H1 (cell line): ENCODE measurements around the gene TMEM164. TPM values are rescaled to one million over a fixed set of nuclear protein-coding genes. Genes with fewer than 3 reads are reported as not detected.

ENCODE experiments used
- CTCF ChIA-PET: fragments of 300-600 bp; sonication (Branson Sonifier 250); formaldehyde crosslinking; loops from one replicate; lab custom pipeline; 2021; ENCODE audit not compliant: partially characterized antibody; lab: Charles Lee
- POLR2A ChIA-PET: fragments of 300-600 bp; sonication (Branson Sonifier 250); formaldehyde crosslinking; loops from one replicate; lab custom pipeline; 2021; ENCODE audit warnings: inconsistent platforms; ENCODE audit not compliant: partially characterized antibody; lab: Charles Lee
- DNase-seq, 2 experiments: peaks; one replicate each; pipeline versions ENCODE4 v3.0.0 to v3.0.0-alpha.2; 2010 to 2022; ENCODE audit warnings: low spot score in 2 of 2, low read depth in 1 of 2, mixed read lengths in 1 of 2
- FAIRE-seq: peaks from 2 replicates; lab custom pipeline; 2011; peaks lifted over from hg19 to GRCh38; lab: Jason Lieb, UNC
- H2AFZ ChIP-seq: 2 replicates; pipeline ENCODE4 v1.8.1; 2012; ENCODE audit warnings: low read length, inconsistent platforms
- H2AK5ac ChIP-seq: 2 replicates; pipeline ENCODE4 v1.6.1; 2013; ENCODE audit warnings: low read depth, low read length
- H2BK120ac ChIP-seq: replicated peaks from 2 replicates; pipeline ENCODE3; 2013; ENCODE audit warnings: low read depth, low read length, inconsistent platforms
- H2BK12ac ChIP-seq: 2 replicates; pipeline ENCODE4 v1.6.1; 2013; ENCODE audit warnings: low read depth, low read length
- H2BK15ac ChIP-seq: 2 replicates; pipeline ENCODE4 v1.6.1; 2013; ENCODE audit warnings: low read length
- H2BK20ac ChIP-seq: 2 replicates; pipeline ENCODE4 v1.6.1; 2013; ENCODE audit warnings: low read length
- H2BK5ac ChIP-seq: 2 replicates; pipeline ENCODE4 v1.6.1; 2013; ENCODE audit warnings: low read depth, low read length
- H3K14ac ChIP-seq: 2 replicates; pipeline ENCODE4 v1.6.1; 2013; ENCODE audit warnings: inconsistent platforms; ENCODE audit not compliant: insufficient read length
- H3K18ac ChIP-seq: 2 replicates; pipeline ENCODE4 v1.6.1; 2013; ENCODE audit warnings: low read length; ENCODE audit errors: extremely low read depth
- H3K23ac ChIP-seq: 2 replicates; pipeline ENCODE4 v1.6.1; 2013; ENCODE audit warnings: inconsistent platforms; ENCODE audit not compliant: insufficient read length
- H3K23me2 ChIP-seq: 2 replicates; pipeline ENCODE4 v1.6.1; 2013; ENCODE audit warnings: low read depth, low read length
- H3K27ac ChIP-seq: 2 replicates; pipeline ENCODE4 v1.6.1; 2011; ENCODE audit warnings: low read depth, low read length, inconsistent platforms
- H3K27me3 ChIP-seq, 4 experiments: replicated peaks in 1 of 4; 1 replicate in 1 of 4; 2 replicates in 3 of 4; pipeline versions ENCODE4 v1.6.1 to v1.8.1; 2011 to 2013; ENCODE audit warnings: low read length in 3 of 4, mild to moderate bottlenecking in 3 of 4, inconsistent platforms in 2 of 4, mixed read lengths in 2 of 4, moderate library complexity in 1 of 4; ENCODE audit not compliant: control insufficient read depth in 3 of 4, insufficient read depth in 3 of 4; ENCODE audit errors: extremely low read depth in 1 of 4
- H3K36me3 ChIP-seq, 4 experiments: 2 replicates each; pipeline versions ENCODE4 v1.6.1 to v1.8.1; 2011 to 2013; ENCODE audit warnings: mild to moderate bottlenecking in 4 of 4, low read length in 3 of 4, moderate library complexity in 2 of 4, control low read depth in 1 of 4, inconsistent platforms in 1 of 4; ENCODE audit not compliant: insufficient read depth in 4 of 4, control insufficient read depth in 2 of 4
- H3K4ac ChIP-seq: replicated peaks from 2 replicates; pipeline ENCODE3; 2013; ENCODE audit warnings: low read length, low read depth, mixed read lengths, inconsistent platforms; ENCODE audit not compliant: insufficient read length
- H3K4me1 ChIP-seq, 4 experiments: replicated peaks in 1 of 4; 1 replicate in 1 of 4; 2 replicates in 3 of 4; pipeline versions ENCODE4 v1.6.1 to v1.8.1; 2011 to 2013; ENCODE audit warnings: low read length in 3 of 4, inconsistent platforms in 2 of 4, mixed read lengths in 1 of 4; ENCODE audit not compliant: insufficient read depth in 4 of 4, control insufficient read depth in 3 of 4
- H3K4me2 ChIP-seq, 2 experiments: 2 replicates each; pipeline versions ENCODE4 v1.6.1 to v1.8.1; 2011 to 2013; ENCODE audit warnings: low read depth in 2 of 2, low read length in 2 of 2, control low read depth in 1 of 2, inconsistent platforms in 1 of 2, mild to moderate bottlenecking in 1 of 2; ENCODE audit not compliant: insufficient read depth in 1 of 2
- H3K4me3 ChIP-seq, 4 experiments: fragments of 200-600, 300-600 bp in 1 of 4; sonication (generic), shearing (Covaris generic), sonication (Bioruptor Twin) in 1 of 4; 2 replicates each; pipeline versions ENCODE4 v1.5.1 to v1.8.1; 2011 to 2016; ENCODE audit warnings: low read length in 4 of 4, low read depth in 3 of 4, control low read depth in 2 of 4, inconsistent platforms in 2 of 4, mild to moderate bottlenecking in 2 of 4, mixed read lengths in 1 of 4, moderate library complexity in 1 of 4; ENCODE audit not compliant: insufficient read depth in 2 of 4; ENCODE audit errors: extremely low read depth in 1 of 4
- H3K56ac ChIP-seq: replicated peaks from 2 replicates; pipeline ENCODE3; 2013; ENCODE audit warnings: low read depth, mild to moderate bottlenecking, mixed read lengths, low read length, inconsistent platforms; ENCODE audit not compliant: insufficient read length
- H3K79me1 ChIP-seq: 2 replicates; pipeline ENCODE4 v1.6.1; 2013; ENCODE audit warnings: low read depth, low read length, control low read depth
- H3K79me2 ChIP-seq, 2 experiments: 2 replicates each; pipeline versions ENCODE4 v1.6.1 to v1.8.1; 2012 to 2013; ENCODE audit warnings: low read length in 2 of 2, mild to moderate bottlenecking in 2 of 2, inconsistent platforms in 1 of 2; ENCODE audit not compliant: insufficient read depth in 2 of 2, control insufficient read depth in 1 of 2
- H3K9ac ChIP-seq, 4 experiments: replicated peaks in 1 of 4; 1 replicate in 1 of 4; 2 replicates in 3 of 4; pipeline versions ENCODE4 v1.6.1 to v1.8.1; 2011 to 2013; ENCODE audit warnings: low read depth in 3 of 4, low read length in 3 of 4, control low read depth in 2 of 4, mild to moderate bottlenecking in 2 of 4, moderate library complexity in 2 of 4, inconsistent platforms in 1 of 4; ENCODE audit errors: extremely low read depth in 1 of 4
- H3K9me3 ChIP-seq, 2 experiments: 2 replicates each; pipeline versions ENCODE4 v1.6.1 to v1.8.1; 2012 to 2013; ENCODE audit warnings: mild to moderate bottlenecking in 2 of 2, moderate library complexity in 2 of 2, control low read depth in 1 of 2, inconsistent platforms in 1 of 2, low read depth in 1 of 2, low read length in 1 of 2, mixed read lengths in 1 of 2; ENCODE audit not compliant: insufficient read depth in 2 of 2
- H4K20me1 ChIP-seq, 2 experiments: replicated peaks in 1 of 2; 2 replicates each; pipeline versions ENCODE3 to v1.8.1; 2011 to 2013; ENCODE audit warnings: inconsistent platforms in 2 of 2, low read length in 2 of 2, mild to moderate bottlenecking in 1 of 2; ENCODE audit not compliant: insufficient read depth in 2 of 2, control insufficient read depth in 1 of 2
- H4K5ac ChIP-seq: 2 replicates; pipeline ENCODE4 v1.6.1; 2013; ENCODE audit warnings: low read length, low read depth, mixed read lengths, inconsistent platforms; ENCODE audit not compliant: insufficient read length
- H4K8ac ChIP-seq: 2 replicates; pipeline ENCODE4 v1.8.0; 2013; ENCODE audit warnings: mild to moderate bottlenecking, moderate library complexity, low read length, inconsistent platforms; ENCODE audit not compliant: insufficient read depth; ENCODE audit errors: extremely low read depth
- H4K91ac ChIP-seq: replicated peaks from 2 replicates; pipeline ENCODE3; 2013; ENCODE audit warnings: low read length, mixed read lengths, inconsistent platforms; ENCODE audit not compliant: insufficient read length
- BRCA1 ChIP-seq: IDR thresholded peaks from 2 replicates; pipeline ENCODE4 v1.6.1; 2012; ENCODE audit warnings: low read depth, low read length, improper control_type of control experiment
- CBX8 ChIP-seq: fragments of 300-800, 300-1000 bp; sonication (generic); IDR thresholded peaks from 2 replicates; pipeline ENCODE4 v1.7.1; 2016; ENCODE audit warnings: low read depth, low read length, borderline replicate concordance
- MAFK ChIP-seq: IDR thresholded peaks from 2 replicates; pipeline ENCODE4 v1.6.1; 2012; ENCODE audit warnings: low read depth, mild to moderate bottlenecking, improper control_type of control experiment, low read length
- NRF1 ChIP-seq: IDR thresholded peaks from 2 replicates; pipeline ENCODE4 v1.6.1; 2011; ENCODE audit warnings: mild to moderate bottlenecking, low read depth, low read length, improper control_type of control experiment
- PHF8 ChIP-seq: fragments of 200-600 bp; sonication (generic); conservative IDR thresholded peaks from 2 replicates; pipeline ENCODE4 v1.7.1; 2012; ENCODE audit warnings: low read depth, mild to moderate bottlenecking, inconsistent platforms, low read length, moderate library complexity
- RNF2 ChIP-seq: fragments of 200-900, 300-1000 bp; sonication (generic); IDR thresholded peaks from 2 replicates; pipeline ENCODE4 v1.7.1; 2016; ENCODE audit warnings: borderline replicate concordance, low read depth, mild to moderate bottlenecking, antibody characterized with exemption, low read length; ENCODE audit not compliant: poor library complexity, severe bottlenecking; ENCODE audit errors: missing control alignments
- SIN3A ChIP-seq, 2 experiments: IDR thresholded peaks in 1 of 2; conservative IDR thresholded peaks in 1 of 2; 2 replicates each; pipeline ENCODE4 v1.6.1; 2011 to 2012; ENCODE audit warnings: low read length in 2 of 2, improper control_type of control experiment in 1 of 2, low read depth in 1 of 2, mild to moderate bottlenecking in 1 of 2
- TAF1 ChIP-seq: IDR thresholded peaks from 2 replicates; pipeline ENCODE4 v1.6.1; 2011; ENCODE audit warnings: mild to moderate bottlenecking, low read depth, low read length
- TCF12 ChIP-seq: IDR thresholded peaks from 2 replicates; pipeline ENCODE4 v1.6.1; 2011; ENCODE audit warnings: low read depth, mild to moderate bottlenecking, low read length
- TEAD4 ChIP-seq: IDR thresholded peaks from 2 replicates; pipeline ENCODE4 v1.6.1; 2012; ENCODE audit warnings: low read depth, low read length, inconsistent platforms, mixed read lengths
- WGBS, 2 experiments: shearing (Covaris generic) in 1 of 2; methylation state at CpG; one replicate each; pipeline versions ENCODE4 v1.1.6 to v1.1.7; 2013 to 2015; ENCODE audit warnings: low lambda C conversion rate in 2 of 2, mixed read lengths in 2 of 2, inconsistent platforms in 1 of 2, low coverage in 1 of 2, missing lambda C conversion rate in 1 of 2; ENCODE audit not compliant: insufficient replicate concordance in 2 of 2, insufficient coverage in 1 of 2, insufficient read length in 1 of 2; ENCODE audit errors: extremely low coverage in 1 of 2, missing lambda C conversion rate in 1 of 2; 5-methylcytosine and 5-hydroxymethylcytosine counted together
- polyA plus RNA-seq, 7 experiments: library from polyadenylated mRNA; depleted of rRNA in 3 of 7; stranded (reverse) in 5 of 7; unstranded in 2 of 7; fragments of >200 nt in 5 of 7; fragments of 200-250 nt in 2 of 7; gene quantifications; 1 replicate in 5 of 7; 2 replicates in 1 of 7; 4 replicates in 1 of 7; pipeline versions ENCODE4 v1.2.1 to v1.2.3, GENCODE V29; 2011 to 2013; ENCODE audit warnings: missing spikeins in 2 of 7, mixed read lengths in 2 of 7
- total RNA-seq: library from RNA; stranded (reverse); fragmentation: NEBNext Ultra II Directional; extraction: Animal tissue kit (Norgen Biotek cat#: 25700); gene quantifications from 2 replicates; pipeline ENCODE4 v1.2.1, GENCODE V29; 2021

The TMEM164 gene
- total and polyA plus RNA-seq, 2 of the 8 experiments (the other 6 are each of a cell fraction or from before 2014, with no cell fraction given), result 7.3 to 14.8 TPM

- Histone ChIP-seq H3K56ac (no peak overlapping the region), H4K20me1 (no peaks in the 10 kb centered on the region), H3K36me3 (no peaks in the 10 kb centered on the region), H2BK120ac (no peak overlapping the region), H4K5ac (no peak overlapping the region), H3K79me2 (no peaks in the 10 kb centered on the region), H3K27me3 (no peaks in the 10 kb centered on the region), H2BK15ac (no peak overlapping the region), H3K79me1 (no peaks in the 10 kb centered on the region), H2BK12ac (no peak overlapping the region), H2AFZ (no peak overlapping the region), H3K23ac (no peak overlapping the region), H3K9me3 (no peaks in the 10 kb centered on the region), H2BK20ac (no peak overlapping the region), H3K27ac (no peak overlapping the region), H3K18ac (no peak overlapping the region), H3K14ac (no peak overlapping the region), H3K23me2 (no peaks in the 10 kb centered on the region), H3K4me1 (no peaks in the 10 kb centered on the region), H2BK5ac (no peak overlapping the region), H3K4me3 (no peak overlapping the region), H3K9ac (no peak overlapping the region), H2AK5ac (no peak overlapping the region), H4K91ac (no peak overlapping the region), H3K4ac (no peak overlapping the region), H3K4me2 (no peak overlapping the region), H4K8ac (no peak overlapping the region)
- no peak for FAIRE-seq
- CTCF ChIA-PET, result no interaction called here
- DNase-seq, result no peak
- WGBS, 2 experiments, result 100% methylated on average over 1 of the region's 1 CpG; no CpG with 5 or more reads in 1 of the 2 experiments
- POLR2A ChIA-PET, result no interaction called here
- TF ChIP-seq MAFK, result no peak
- TF ChIP-seq TAF1, result no peak
- no peak for TF ChIP-seq SIN3A (conservative IDR thresholded peaks at IDR 0.05 in 1 of 2, IDR thresholded peaks at IDR 0.05 in 1 of 2; ENCODE audit: low read depth in 1 of 2, low read length in 2 of 2)
- no peak for TF ChIP-seq RNF2
- no peak for TF ChIP-seq CBX8
- no peak for TF ChIP-seq PHF8
- TF ChIP-seq TEAD4, result no peak
- TF ChIP-seq TCF12, result no peak
- TF ChIP-seq NRF1, result no peak
- TF ChIP-seq BRCA1, result no peak
Measured at GRCh38 chrX:110062919-110063318, 60.0 kb downstream of the TMEM164 start.
